GM12878 (cell line): ENCODE results near the gene GADD45A. TPM values are rescaled to one million over a fixed set of nuclear protein-coding genes. Genes with fewer than 3 reads are reported as not detected.

ENCODE experiments used
- ATAC-seq: fragments of 200-7000 bp; cut with Tn5 transposase; 3 replicates; pipeline ENCODE4 v1.9.1; 2020; ENCODE audit warnings: mild to moderate bottlenecking, moderate library complexity
- BruUV-seq: library from RNA; stranded (reverse); fragments of 400-500 nt; replicated peaks from 2 replicates; lab custom pipeline; 2021; lab: Mats Ljungman, UMichigan
- CTCF ChIA-PET: fragments of 300-600 bp; sonication (Branson Sonifier 250); formaldehyde crosslinking; extraction: SDS; loops from one replicate; lab custom pipeline; 2021; ENCODE audit warnings: inconsistent platforms; lab: Yijun Ruan, JAX
- POLR2A ChIA-PET: fragments of 350-600 bp; formaldehyde crosslinking; extraction: SDS; loops from one replicate; lab custom pipeline; 2021; ENCODE audit warnings: inconsistent platforms; lab: Charles Lee
- RAD21 ChIA-PET: fragments of 300-600 bp; sonication (Branson Sonifier 250); formaldehyde crosslinking; loops from one replicate; lab custom pipeline; 2023; ENCODE audit warnings: antibody characterized with exemption; ENCODE audit not compliant: unreplicated experiment; lab: Charles Lee
- SMC1A ChIA-PET: fragments of 300-600 bp; sonication (Branson Sonifier 250); formaldehyde crosslinking; loops from one replicate; lab custom pipeline; 2023; ENCODE audit not compliant: unreplicated experiment, uncharacterized antibody; lab: Charles Lee
- DNase-seq: peaks from one replicate; pipeline ENCODE4 v3.0.0-alpha.2; 2011; ENCODE audit warnings: low read depth, low spot score
- FAIRE-seq: peaks from 3 replicates; lab custom pipeline; 2011; peaks lifted over from hg19 to GRCh38; lab: Jason Lieb, UNC
- H2AFZ ChIP-seq: 2 replicates; pipeline ENCODE4 v1.6.0; 2011; ENCODE audit warnings: low read depth, low read length, control low read depth; ENCODE audit not compliant: control insufficient read depth
- H3K27ac ChIP-seq: 2 replicates; pipeline ENCODE4 v1.5.1; 2011; ENCODE audit warnings: control low read depth; ENCODE audit not compliant: control insufficient read depth, insufficient read depth
- H3K27me3 ChIP-seq, 2 experiments: replicated peaks in 1 of 2; 2 replicates each; pipeline versions ENCODE4 v1.6.0 to v1.6.1; 2011; ENCODE audit warnings: low read length in 1 of 2; ENCODE audit not compliant: control insufficient read depth in 2 of 2, insufficient read depth in 2 of 2
- H3K36me3 ChIP-seq, 2 experiments: 2 replicates each; pipeline ENCODE4 v1.5.1; 2011; ENCODE audit warnings: low read length in 1 of 2; ENCODE audit not compliant: control insufficient read depth in 2 of 2, insufficient read depth in 2 of 2
- H3K4me1 ChIP-seq: 2 replicates; pipeline ENCODE4 v1.6.1; 2011; ENCODE audit warnings: mild to moderate bottlenecking, low read length, moderate library complexity, mixed read lengths; ENCODE audit not compliant: control insufficient read depth, insufficient read depth
- H3K4me2 ChIP-seq: 2 replicates; pipeline ENCODE4 v1.6.0; 2011; ENCODE audit warnings: control low read depth; ENCODE audit not compliant: control insufficient read depth, insufficient read depth
- H3K4me3 ChIP-seq: fragments of 200-600 bp; sonication (generic); 2 replicates; pipeline ENCODE4 v1.5.1; 2016
- H3K79me2 ChIP-seq: 2 replicates; pipeline ENCODE4 v1.6.0; 2011; ENCODE audit warnings: low read length; ENCODE audit not compliant: control insufficient read depth, insufficient read depth
- H3K9ac ChIP-seq: 2 replicates; pipeline ENCODE4 v1.8.0; 2011; ENCODE audit warnings: low read length, control low read depth, mixed read lengths; ENCODE audit not compliant: control insufficient read depth, insufficient read depth
- H3K9me3 ChIP-seq: replicated peaks from 3 replicates; pipeline ENCODE4 v1.5.1; 2011; ENCODE audit warnings: mild to moderate bottlenecking, low read length; ENCODE audit not compliant: control insufficient read depth, insufficient read depth
- H4K20me1 ChIP-seq: 2 replicates; pipeline ENCODE4 v1.6.0; 2011; ENCODE audit not compliant: control insufficient read depth, insufficient read depth
- ASH2L ChIP-seq: fragments of 300-600, 200-600 bp; sonication (generic); IDR thresholded peaks from 2 replicates; pipeline ENCODE4 v1.6.1; 2017; ENCODE audit warnings: low read depth, mild to moderate bottlenecking, borderline replicate concordance
- BACH1 ChIP-seq: fragments of 450-650 bp; IDR thresholded peaks from 2 replicates; pipeline ENCODE4 v1.6.1; 2017; ENCODE audit warnings: mild to moderate bottlenecking, borderline replicate concordance
- CHD4 ChIP-seq: fragments of 200-600 bp; sonication (generic); IDR thresholded peaks from 2 replicates; pipeline ENCODE4 v1.6.1; 2016; ENCODE audit warnings: mild to moderate bottlenecking
- FOS ChIP-seq: IDR thresholded peaks from 3 replicates; pipeline ENCODE4 v1.6.1; 2011; ENCODE audit warnings: borderline replicate concordance; ENCODE audit not compliant: insufficient read length; ENCODE audit errors: extremely low read depth
- HDAC2 ChIP-seq: fragments of 200-600 bp; sonication (generic); IDR thresholded peaks from 2 replicates; pipeline ENCODE4 v1.6.1; 2017
- KDM1A ChIP-seq: fragments of 200-600 bp; sonication (generic); IDR thresholded peaks from 2 replicates; pipeline ENCODE4 v1.6.1; 2016; ENCODE audit warnings: borderline replicate concordance
- MEF2B ChIP-seq: fragments of 450-650 bp; IDR thresholded peaks from 2 replicates; pipeline ENCODE4 v1.6.1; 2018; ENCODE audit warnings: mild to moderate bottlenecking, moderate library complexity; ENCODE audit not compliant: partially characterized antibody, poor library complexity, severe bottlenecking
- MTA2 ChIP-seq: fragments of 450-650 bp; IDR thresholded peaks from 2 replicates; pipeline ENCODE4 v1.6.1; 2016; ENCODE audit warnings: low read depth, mild to moderate bottlenecking, moderate library complexity
- MXI1 ChIP-seq: fragments of 150-350 bp; IDR thresholded peaks from 2 replicates; pipeline ENCODE4 v1.6.1; 2011; ENCODE audit warnings: low read depth, mild to moderate bottlenecking, inconsistent platforms, low read length, improper control_type of control experiment
- MYC ChIP-seq: IDR thresholded peaks from 2 replicates; pipeline ENCODE4 v1.6.1; 2011; ENCODE audit warnings: mild to moderate bottlenecking, low read length, moderate library complexity, inconsistent platforms; ENCODE audit not compliant: insufficient read depth, insufficient replicate concordance, insufficient read length, severe bottlenecking
- NBN ChIP-seq: fragments of 450-650 bp; IDR thresholded peaks from 2 replicates; pipeline ENCODE4 v1.6.1; 2016
- NFXL1 ChIP-seq: fragments of 450-650 bp; IDR thresholded peaks from 2 replicates; pipeline ENCODE4 v1.6.1; 2017; ENCODE audit warnings: antibody characterized with exemption, mild to moderate bottlenecking, borderline replicate concordance
- NRF1 ChIP-seq: conservative IDR thresholded peaks from 2 replicates; pipeline ENCODE4 v1.6.1; 2011; ENCODE audit warnings: mild to moderate bottlenecking, low read depth, low read length, improper control_type of control experiment
- PRDM15 ChIP-seq: fragments of 450-650 bp; formaldehyde crosslinking; IDR thresholded peaks from 2 replicates; pipeline ENCODE4 v1.4.0; 2020; ENCODE audit warnings: mild to moderate bottlenecking, moderate library complexity
- RAD21 ChIP-seq: IDR thresholded peaks from 2 replicates; pipeline ENCODE4 v1.6.1; 2011; ENCODE audit warnings: mild to moderate bottlenecking, low read depth, low read length, moderate library complexity; ENCODE audit not compliant: insufficient read depth
- RB1 ChIP-seq: fragments of 450-650 bp; formaldehyde crosslinking; IDR thresholded peaks from 2 replicates; pipeline ENCODE4 v1.6.1; 2017; ENCODE audit warnings: mild to moderate bottlenecking, borderline replicate concordance
- SMARCA5 ChIP-seq: fragments of 450-650 bp; IDR thresholded peaks from 2 replicates; pipeline ENCODE4 v1.6.1; 2017; ENCODE audit warnings: mild to moderate bottlenecking
- SP1 ChIP-seq: IDR thresholded peaks from one replicate; pipeline ENCODE4 v1.6.1; 2011; ENCODE audit warnings: low read depth, low read length
- SRF ChIP-seq, 2 experiments: IDR thresholded peaks; 2 replicates each; pipeline ENCODE4 v1.6.1; 2011; ENCODE audit warnings: low read depth in 2 of 2, low read length in 2 of 2, mild to moderate bottlenecking in 1 of 2, moderate library complexity in 1 of 2
- TARDBP ChIP-seq: IDR thresholded peaks from 2 replicates; pipeline ENCODE4 v1.6.1; 2016; ENCODE audit warnings: borderline replicate concordance
- in situ Hi-C: fragments of 300-500 bp; cut with MboI; formaldehyde crosslinking; loops from 9 replicates; pipeline ENCODE4 v1.14.3; 2018; ENCODE audit warnings: mixed read lengths
- intact Hi-C: fragments of 100-400 bp; cut with micrococcal nuclease; formaldehyde crosslinking; loops from one replicate; pipeline ENCODE4 v1.14.2; 2022; ENCODE audit not compliant: unreplicated experiment
- polyA plus RNA-seq, 11 experiments: library from polyadenylated mRNA; depleted of rRNA in 4 of 11; unstranded in 6 of 11; stranded (reverse) in 5 of 11; fragments of >200 nt; fragmentation: Nextera tagmentation in 4 of 11; fragmentation: Illumina TruSeq in 1 of 11; extraction: Ambion mirVana in 4 of 11; extraction: Trizol in 1 of 11; gene quantifications; 1 replicate in 1 of 11; 2 replicates in 10 of 11; pipeline versions ENCODE4 v1.2.1 to v1.2.3, GENCODE V29; 2011 to 2016; ENCODE audit warnings: inconsistent platforms in 2 of 11, missing spikeins in 2 of 11, low read depth in 1 of 11
- total RNA-seq, 4 experiments: library from RNA; depleted of rRNA in 3 of 4; stranded (reverse); fragments of >200 nt in 3 of 4; fragmentation: Illumina TruSeq in 1 of 4; extraction: Trizol in 1 of 4; gene quantifications; 2 replicates each; pipeline versions ENCODE4 v1.2.1 to v1.2.3, GENCODE V29; 2013 to 2021
- TF ChIP-seq, protein P1 (sequence below): IDR thresholded peaks from 2 replicates; pipeline ENCODE4 v1.6.1; 2012; ENCODE audit warnings: low read depth, low read length, improper control_type of control experiment
- TF ChIP-seq, protein P2 (sequence below): fragments of 450-650 bp; IDR thresholded peaks from 2 replicates; pipeline ENCODE4 v1.6.1; 2017; ENCODE audit warnings: borderline replicate concordance

The GADD45A gene
- total and polyA plus RNA-seq, 10 of the 15 experiments (the other 5 are each of a cell fraction or from before 2014, with no cell fraction given): 4.7 to 48.9 (median 18.5) TPM

DNA sequence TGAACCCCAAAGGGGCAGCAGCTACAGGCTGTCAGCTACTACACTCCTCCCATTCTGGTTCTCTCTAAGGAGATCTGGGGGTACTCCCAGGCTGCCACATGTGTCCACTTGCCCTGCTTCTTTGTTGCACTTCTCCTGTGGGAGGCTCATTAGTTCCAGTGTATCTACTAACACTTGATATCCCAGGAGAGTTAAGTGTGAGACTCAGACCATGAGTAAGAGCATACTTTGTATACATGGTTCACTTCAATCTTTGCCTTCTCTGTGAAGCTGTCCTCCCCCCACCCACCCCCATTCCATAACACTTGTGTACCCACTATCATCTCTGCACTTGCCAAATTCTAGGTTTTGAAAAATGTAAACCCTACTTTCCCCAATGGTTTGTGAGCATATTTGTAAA, 34.9 kb upstream of the GADD45A start:
- no peaks in the 10 kb centered on the region for H3K4me1 ChIP-seq
- DNase-seq: no peak
- in situ Hi-C loops: no loop called here
- ATAC-seq: peak; percentile 9
- no peak overlapping the region for H3K27ac ChIP-seq
- H3K4me2 ChIP-seq: no peak overlapping the region
- SMC1A ChIA-PET: interaction anchor here (0.7 to 1.9 kb wide), 5 partner anchors 34 to 112 kb away, joined by 3 to 5 read pairs (median 3); no protein-coding TSS in a partner anchor
- intact Hi-C loops: no loop called here
- RAD21 ChIA-PET: interaction anchor here (0.8 to 2.5 kb wide), 5 partner anchors 36 to 114 kb away, joined by 3 to 11 read pairs (median 4); partner anchors contain the start of gene GADD45A
- POLR2A ChIA-PET: interaction anchor here (1.0 to 2.7 kb wide), 2 partner anchors 11 to 35 kb away, joined by 3 to 9 read pairs; partner anchors contain the start of gene GADD45A
- no peaks in the 10 kb centered on the region; a peak in 1 of 4 replicates for H3K27me3 ChIP-seq
- no peaks in the 10 kb centered on the region for H4K20me1 ChIP-seq
- CTCF ChIA-PET: interaction anchor here (0.8 to 1.4 kb wide), 4 partner anchors 9 to 95 kb away, joined by 3 to 4 read pairs (median 3); no protein-coding TSS in a partner anchor
- no peaks in the 10 kb centered on the region for H3K36me3 ChIP-seq
- H3K4me3 ChIP-seq: no peak overlapping the region
- no peak overlapping the region for H2AFZ ChIP-seq
- H3K79me2 ChIP-seq: no peaks in the 10 kb centered on the region
- no TSS peak for BruUV-seq
- no peak for FAIRE-seq
- no peak overlapping the region for H3K9ac ChIP-seq
- no peaks in the 10 kb centered on the region for H3K9me3 ChIP-seq
- TF ChIP-seq MXI1: no peak
- TF ChIP-seq RB1: no peak
- no peak for TF ChIP-seq CHD4
- TF ChIP-seq NRF1: no peak
- no peak for TF ChIP-seq TARDBP
- TF ChIP-seq, protein P1, sequence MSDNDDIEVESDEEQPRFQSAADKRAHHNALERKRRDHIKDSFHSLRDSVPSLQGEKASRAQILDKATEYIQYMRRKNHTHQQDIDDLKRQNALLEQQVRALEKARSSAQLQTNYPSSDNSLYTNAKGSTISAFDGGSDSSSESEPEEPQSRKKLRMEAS: no peak
- no peak for TF ChIP-seq ASH2L
- no peak for TF ChIP-seq MYC
- peak; percentile 63; the same call in 1 of the 2 replicates for TF ChIP-seq MTA2
- TF ChIP-seq FOS: no peak
- TF ChIP-seq NFXL1: no peak
- TF ChIP-seq, protein P2, sequence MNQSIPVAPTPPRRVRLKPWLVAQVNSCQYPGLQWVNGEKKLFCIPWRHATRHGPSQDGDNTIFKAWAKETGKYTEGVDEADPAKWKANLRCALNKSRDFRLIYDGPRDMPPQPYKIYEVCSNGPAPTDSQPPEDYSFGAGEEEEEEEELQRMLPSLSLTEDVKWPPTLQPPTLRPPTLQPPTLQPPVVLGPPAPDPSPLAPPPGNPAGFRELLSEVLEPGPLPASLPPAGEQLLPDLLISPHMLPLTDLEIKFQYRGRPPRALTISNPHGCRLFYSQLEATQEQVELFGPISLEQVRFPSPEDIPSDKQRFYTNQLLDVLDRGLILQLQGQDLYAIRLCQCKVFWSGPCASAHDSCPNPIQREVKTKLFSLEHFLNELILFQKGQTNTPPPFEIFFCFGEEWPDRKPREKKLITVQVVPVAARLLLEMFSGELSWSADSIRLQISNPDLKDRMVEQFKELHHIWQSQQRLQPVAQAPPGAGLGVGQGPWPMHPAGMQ: no peak
- no peak for TF ChIP-seq RAD21
- TF ChIP-seq PRDM15 (CRISPR knock-in tag): no peak
- no peak for TF ChIP-seq KDM1A
- no peak for TF ChIP-seq BACH1
- TF ChIP-seq SMARCA5: no peak
- TF ChIP-seq MEF2B: peak; percentile 81
- TF ChIP-seq HDAC2: no peak
- no peak for TF ChIP-seq SP1
- TF ChIP-seq NBN: no peak
- TF ChIP-seq SRF (IDR thresholded peaks at IDR 0.05; ENCODE audit: low read depth in 2 of 2, low read length in 2 of 2): no peak
